Measurements from ENCODE around the gene CANT1.

The CANT1 gene

GRCh38 chr17:78979780-78980623 is 29.6 kb downstream of the CANT1 start, which contains the start of gene LGALS3BP:
Gene LGALS3BP (minus strand): TSS chr17:78979923. CDS start chr17:78977191, 2,732 bp downstream.
- TF ChIP-seq CTCF (IDR thresholded peaks at IDR 0.05; ENCODE audit: extremely low read depth, missing control alignments): no peak
- DNase-seq (ENCODE audit: low spot score): no peak

GRCh38 chr17:78977997-78978973 is 31.3 kb downstream of the CANT1 start:
- no peak for DNase-seq (ENCODE audit: low spot score)
- TF ChIP-seq CTCF (IDR thresholded peaks at IDR 0.05; ENCODE audit: extremely low read depth, missing control alignments): no peak

DNA sequence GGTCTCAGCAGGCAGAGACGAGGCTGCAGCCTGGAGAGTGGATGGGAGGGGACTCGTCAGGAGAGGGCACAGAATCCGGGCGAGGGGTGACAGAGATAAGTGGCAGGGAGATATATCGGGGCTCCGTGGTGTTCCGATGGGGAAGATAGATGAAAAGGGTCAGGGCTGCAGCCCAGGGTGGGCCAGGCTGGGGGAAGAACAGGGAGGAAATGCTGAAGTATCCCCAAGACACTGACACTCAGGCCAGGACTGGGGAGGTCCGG is 32.0 kb downstream of the CANT1 start:
- DNase-seq (ENCODE audit: low spot score): no peak
- no peak for TF ChIP-seq CTCF (IDR thresholded peaks at IDR 0.05; ENCODE audit: extremely low read depth, missing control alignments)

- DNase-seq (ENCODE audit: low spot score): no peak
- TF ChIP-seq CTCF (IDR thresholded peaks at IDR 0.05; ENCODE audit: extremely low read depth, missing control alignments): no peak
Measured at GRCh38 chr17:78976907-78977680, 32.5 kb downstream of the CANT1 start.

DNA sequence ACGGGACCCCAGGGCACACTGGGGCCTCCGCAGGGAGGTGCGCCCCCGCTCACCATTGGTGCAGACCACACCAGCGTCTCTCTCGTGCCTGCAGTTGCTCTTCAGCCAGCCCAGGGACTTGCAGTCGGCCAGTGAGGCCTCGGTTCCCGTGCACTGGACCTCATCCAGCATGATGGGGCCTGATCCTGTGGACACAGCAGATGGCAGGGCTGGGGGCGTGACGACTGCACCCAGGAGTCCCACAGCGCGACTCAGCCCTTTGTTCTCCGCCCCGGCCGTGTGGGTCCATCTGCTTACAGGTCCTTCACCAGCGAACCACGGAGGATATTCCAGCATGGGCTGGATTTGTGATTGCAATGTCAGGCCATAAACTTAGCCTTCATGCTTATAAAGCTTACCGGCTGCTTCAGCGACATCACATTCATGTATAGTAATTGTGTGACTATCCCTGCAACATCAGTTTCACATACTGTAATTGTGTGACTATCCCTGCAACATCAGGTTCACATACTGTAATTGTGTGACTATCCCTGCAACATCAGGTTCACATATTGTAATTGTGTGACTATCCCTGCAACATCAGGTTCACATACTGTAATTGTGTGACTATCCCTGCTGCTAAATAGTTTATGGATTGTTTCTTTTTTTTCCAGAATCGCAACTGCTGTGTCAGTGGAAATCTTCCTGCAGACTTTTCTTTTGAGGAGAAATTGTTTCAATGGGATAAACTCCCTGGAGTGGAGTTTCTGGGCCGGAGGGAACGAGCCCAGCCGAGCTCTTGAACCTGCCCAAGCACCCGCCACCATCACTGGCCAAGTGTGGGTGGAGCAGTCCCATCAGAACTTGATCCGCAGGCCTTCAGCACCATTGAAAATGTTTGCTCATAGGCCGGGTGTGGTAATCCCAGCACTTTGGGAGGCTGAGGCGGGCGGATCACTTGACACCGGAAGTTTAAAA is 34.7 kb downstream of the CANT1 start:
- DNase-seq (ENCODE audit: low spot score): no peak
- no peak for TF ChIP-seq CTCF (IDR thresholded peaks at IDR 0.05; ENCODE audit: extremely low read depth, missing control alignments)

DNA sequence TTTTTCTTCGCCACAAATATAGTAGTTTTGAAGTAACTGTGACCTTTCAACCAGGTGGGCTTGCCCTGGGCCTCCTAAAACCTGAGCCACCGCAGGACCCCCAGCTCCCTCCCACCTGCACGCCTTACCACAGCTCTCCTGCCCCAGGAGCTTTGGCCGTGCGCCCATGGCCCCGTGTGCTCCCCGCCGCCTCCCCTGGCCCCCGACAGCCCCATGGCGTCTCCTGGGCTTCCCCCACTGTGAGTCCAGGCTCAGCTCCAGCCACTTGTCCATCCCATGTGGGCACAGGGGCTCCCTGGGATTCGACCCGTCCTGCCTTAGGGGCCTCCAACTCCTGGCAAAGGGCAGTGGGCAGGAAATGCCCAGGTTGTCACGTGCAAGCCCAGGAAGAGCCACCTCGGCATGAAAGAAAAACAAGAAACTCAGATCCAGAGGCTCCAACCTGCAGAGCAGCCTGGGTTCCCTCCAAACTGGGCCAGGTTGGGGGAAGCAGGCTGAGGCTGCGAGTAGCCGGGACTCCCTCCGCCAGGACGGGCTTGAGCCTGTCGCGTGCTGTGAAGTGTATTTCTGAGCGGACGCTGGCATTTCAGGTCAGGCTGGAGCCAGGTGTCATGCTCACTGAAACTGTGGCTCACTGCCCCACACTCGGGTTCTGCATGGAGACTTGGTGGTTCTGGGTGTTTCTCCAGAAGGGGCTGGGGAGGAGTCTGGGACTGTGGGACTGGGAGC is 35.6 kb downstream of the CANT1 start:
- no peak for TF ChIP-seq CTCF (IDR thresholded peaks at IDR 0.05; ENCODE audit: extremely low read depth, missing control alignments)
- DNase-seq (ENCODE audit: low spot score): no peak

All from GM20000 (cell line).